Mesothelial cell of epicardium (in vitro differentiated cells): ENCODE measurements around the gene DNAJC5G. TPM values are rescaled to one million over a fixed set of nuclear protein-coding genes. Genes with fewer than 3 reads are reported as not detected.

Experiments used
- DNase-seq, 2 experiments: peaks; one replicate each; pipeline ENCODE4 v3.0.0; 2021; ENCODE audit warnings: low spot score in 2 of 2; ENCODE audit not compliant: unreplicated experiment in 2 of 2
- H3K27ac Mint-ChIP-seq: 2 replicates; pipeline ENCODE4 v1.8.0; 2021; ENCODE audit warnings: mixed read lengths
- H3K27me3 Mint-ChIP-seq: 2 replicates; pipeline ENCODE4 v1.8.0; 2021; ENCODE audit warnings: low read depth, mixed read lengths
- H3K36me3 Mint-ChIP-seq: 2 replicates; pipeline ENCODE4 v1.8.0; 2021; ENCODE audit warnings: mixed read lengths
- H3K4me1 Mint-ChIP-seq: 2 replicates; pipeline ENCODE4 v1.8.0; 2021; ENCODE audit warnings: mixed read lengths
- H3K4me3 Mint-ChIP-seq: 2 replicates; pipeline ENCODE4 v1.8.0; 2021; ENCODE audit warnings: mild to moderate bottlenecking, moderate library complexity, mixed read lengths
- H3K9me3 Mint-ChIP-seq: 2 replicates; pipeline ENCODE4 v1.8.0; 2021; ENCODE audit warnings: mixed read lengths
- CTCF ChIP-seq: fragments of 200-600 bp; sonication (generic); IDR thresholded peaks from one replicate; pipeline ENCODE4 v1.5.0; 2021; ENCODE audit warnings: antibody characterized with exemption; ENCODE audit not compliant: unreplicated experiment
- total RNA-seq: library from RNA; stranded (reverse); gene quantifications from 3 replicates; pipeline ENCODE4 v1.2.1, GENCODE V29; 2021

DNAJC5G gene
- total RNA-seq, 1 donor from 2014 or later = 0.18 TPM

- H3K27me3 Mint-ChIP-seq = no peaks in the 10 kb centered on the region
- H3K27ac Mint-ChIP-seq = no peak overlapping the region
- no peak for TF ChIP-seq CTCF
- no peaks in the 10 kb centered on the region for H3K4me1 Mint-ChIP-seq
- H3K36me3 Mint-ChIP-seq = peaks cover 28% of the 10 kb centered on the region
- no peak for DNase-seq
- H3K4me3 Mint-ChIP-seq = no peak overlapping the region
- no peaks in the 10 kb centered on the region for H3K9me3 Mint-ChIP-seq
Measured at GRCh38 chr2:27241761-27242613, 33.2 kb upstream of the DNAJC5G start.

GRCh38 chr2:27242614-27242951, 32.6 kb upstream of the DNAJC5G start:
- no peak overlapping the region for H3K27ac Mint-ChIP-seq
- H3K36me3 Mint-ChIP-seq = peaks cover 23% of the 10 kb centered on the region
- H3K27me3 Mint-ChIP-seq = peaks cover 1% of the 10 kb centered on the region
- no peaks in the 10 kb centered on the region for H3K9me3 Mint-ChIP-seq
- no peaks in the 10 kb centered on the region for H3K4me1 Mint-ChIP-seq
- TF ChIP-seq CTCF = no peak
- DNase-seq = no peak
- H3K4me3 Mint-ChIP-seq = no peak overlapping the region

- Mint-ChIP-seq H3K36me3 (peaks cover 19% of the 10 kb centered on the region), H3K9me3 (no peaks in the 10 kb centered on the region), H3K4me1 (peaks cover 1% of the 10 kb centered on the region), H3K27ac (no peak overlapping the region), H3K4me3 (no peak overlapping the region), H3K27me3 (peaks cover 11% of the 10 kb centered on the region)
- DNase-seq = no peak
- TF ChIP-seq CTCF = no peak
Measured at GRCh38 chr2:27243391-27244130, 31.7 kb upstream of the DNAJC5G start.

GRCh38 chr2:27245116-27245515, 30.1 kb upstream of the DNAJC5G start:
- no peak for DNase-seq
- Mint-ChIP-seq H3K4me1 (peaks cover 5% of the 10 kb centered on the region), H3K4me3 (no peak overlapping the region), H3K36me3 (peaks cover 13% of the 10 kb centered on the region), H3K27ac (no peak overlapping the region), H3K27me3 (peaks cover 11% of the 10 kb centered on the region), H3K9me3 (no peaks in the 10 kb centered on the region)
- TF ChIP-seq CTCF = no peak

GRCh38 chr2:27245626-27246025, 29.6 kb upstream of the DNAJC5G start:
- peaks cover 13% of the 10 kb centered on the region for H3K27me3 Mint-ChIP-seq
- TF ChIP-seq CTCF = no peak
- no peaks in the 10 kb centered on the region for H3K9me3 Mint-ChIP-seq
- DNase-seq = no peak
- H3K36me3 Mint-ChIP-seq = peaks cover 9% of the 10 kb centered on the region
- H3K4me3 Mint-ChIP-seq = no peak overlapping the region
- H3K27ac Mint-ChIP-seq = no peak overlapping the region
- peaks cover 7% of the 10 kb centered on the region for H3K4me1 Mint-ChIP-seq
